Measurements from ENCODE around the gene FAM168B.

FAM168B gene

GRCh38 chr2:131126436-131126835 lies 33.2 kb upstream of the FAM168B start:
- no peak for TF ChIP-seq CTCF (IDR thresholded peaks at IDR 0.05)

- no peak for TF ChIP-seq CTCF (IDR thresholded peaks at IDR 0.05)
Measured at GRCh38 chr2:131125195-131125757, 32.0 kb upstream of the FAM168B start.

- TF ChIP-seq CTCF (IDR thresholded peaks at IDR 0.05) = no peak
Measured at GRCh38 chr2:131123192-131123591, 29.9 kb upstream of the FAM168B start.

GRCh38 chr2:131122496-131122895 lies 29.2 kb upstream of the FAM168B start:
- TF ChIP-seq CTCF (IDR thresholded peaks at IDR 0.05) = no peak

GRCh38 chr2:131121464-131121863 lies 28.2 kb upstream of the FAM168B start:
- no peak for TF ChIP-seq CTCF (IDR thresholded peaks at IDR 0.05)

- TF ChIP-seq CTCF (IDR thresholded peaks at IDR 0.05) = no peak
Measured at GRCh38 chr2:131120815-131121317, 27.6 kb upstream of the FAM168B start.

- no peak for TF ChIP-seq CTCF (IDR thresholded peaks at IDR 0.05)
Measured at GRCh38 chr2:131115752-131116151, 22.5 kb upstream of the FAM168B start.
